Activated naive CD8-positive, alpha-beta T cell treated with anti-CD3 and anti-CD28 coated beads for 36 hours (primary cell): Measurements from ENCODE around the gene ARRDC4. TPM values are rescaled to one million over a fixed set of nuclear protein-coding genes. Genes with fewer than 3 reads are reported as not detected.

ENCODE experiments used
- DNase-seq: peaks from one replicate; pipeline ENCODE4 v3.0.0; 2021
- H3K27ac Mint-ChIP-seq: one replicate; pipeline ENCODE4 v1.8.0; 2022; ENCODE audit warnings: mild to moderate bottlenecking, moderate library complexity, mixed read lengths
- H3K27me3 Mint-ChIP-seq: one replicate; pipeline ENCODE4 v1.8.0; 2022; ENCODE audit warnings: mild to moderate bottlenecking, mixed read lengths
- H3K36me3 Mint-ChIP-seq: one replicate; pipeline ENCODE4 v1.8.0; 2021; ENCODE audit warnings: mild to moderate bottlenecking, mixed read lengths
- H3K4me1 Mint-ChIP-seq: one replicate; pipeline ENCODE4 v1.8.0; 2021; ENCODE audit warnings: mixed read lengths
- H3K4me3 Mint-ChIP-seq: one replicate; pipeline ENCODE4 v1.8.0; 2022; ENCODE audit warnings: mild to moderate bottlenecking, moderate library complexity, mixed read lengths
- H3K9me3 Mint-ChIP-seq: one replicate; pipeline ENCODE4 v1.8.0; 2022; ENCODE audit warnings: mixed read lengths
- total RNA-seq, 2 experiments: library from RNA; stranded (reverse); gene quantifications; one replicate each; pipeline ENCODE4 v1.2.3, GENCODE V29; 2021

Gene ARRDC4
- total RNA-seq: 1 to 10 TPM; 2.5 to 2.8 TPM

- H3K36me3 Mint-ChIP-seq: no peaks in the 10 kb centered on the region
- H3K27me3 Mint-ChIP-seq: no peaks in the 10 kb centered on the region
- H3K9me3 Mint-ChIP-seq: no peaks in the 10 kb centered on the region
- peak within 1 kb of the TSS; percentile 66 for H3K4me3 Mint-ChIP-seq
- H3K4me1 Mint-ChIP-seq: peaks cover 12% of the 10 kb centered on the region
- H3K27ac Mint-ChIP-seq: peak within 1 kb of the TSS; percentile 72
- DNase-seq: peak; percentile 99
Measured at GRCh38 chr15:97960364-97961066, at the start of gene ARRDC4. TSS of gene ARRDC4 (plus strand) at chr15:97960703. CDS start at chr15:97960862, 159 bp downstream.

DNA sequence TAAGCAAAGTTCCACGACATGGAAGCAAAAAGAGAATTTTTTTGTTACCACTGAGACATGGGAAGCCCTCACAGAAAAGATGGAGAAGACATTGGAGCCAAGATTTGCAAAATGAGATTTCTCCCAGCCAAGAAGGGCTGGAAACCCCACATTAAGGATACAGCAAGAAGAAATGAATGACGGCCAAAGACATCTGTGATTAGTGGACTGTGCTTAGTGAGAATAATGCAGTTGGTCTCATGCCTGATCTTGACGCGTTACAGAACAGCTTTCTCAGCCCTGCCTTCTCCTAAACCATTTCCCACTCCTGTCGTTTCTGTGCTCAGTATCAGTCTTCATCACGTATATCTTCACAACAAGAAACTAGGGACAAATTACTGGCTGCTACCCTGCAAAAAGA, 45.8 kb upstream of the ARRDC4 start:
- H3K4me3 Mint-ChIP-seq: no peak overlapping the region
- no peaks in the 10 kb centered on the region for H3K4me1 Mint-ChIP-seq
- H3K27ac Mint-ChIP-seq: no peak overlapping the region
- no peaks in the 10 kb centered on the region for H3K36me3 Mint-ChIP-seq
- peaks cover 28% of the 10 kb centered on the region for H3K27me3 Mint-ChIP-seq
- no peak for DNase-seq
- H3K9me3 Mint-ChIP-seq: no peaks in the 10 kb centered on the region

GRCh38 chr15:97915261-97915660, 45.2 kb upstream of the ARRDC4 start:
- no peaks in the 10 kb centered on the region for H3K36me3 Mint-ChIP-seq
- H3K27me3 Mint-ChIP-seq: peaks cover 28% of the 10 kb centered on the region
- no peak overlapping the region for H3K4me3 Mint-ChIP-seq
- DNase-seq: no peak
- H3K27ac Mint-ChIP-seq: no peak overlapping the region
- no peaks in the 10 kb centered on the region for H3K4me1 Mint-ChIP-seq
- H3K9me3 Mint-ChIP-seq: no peaks in the 10 kb centered on the region

DNA sequence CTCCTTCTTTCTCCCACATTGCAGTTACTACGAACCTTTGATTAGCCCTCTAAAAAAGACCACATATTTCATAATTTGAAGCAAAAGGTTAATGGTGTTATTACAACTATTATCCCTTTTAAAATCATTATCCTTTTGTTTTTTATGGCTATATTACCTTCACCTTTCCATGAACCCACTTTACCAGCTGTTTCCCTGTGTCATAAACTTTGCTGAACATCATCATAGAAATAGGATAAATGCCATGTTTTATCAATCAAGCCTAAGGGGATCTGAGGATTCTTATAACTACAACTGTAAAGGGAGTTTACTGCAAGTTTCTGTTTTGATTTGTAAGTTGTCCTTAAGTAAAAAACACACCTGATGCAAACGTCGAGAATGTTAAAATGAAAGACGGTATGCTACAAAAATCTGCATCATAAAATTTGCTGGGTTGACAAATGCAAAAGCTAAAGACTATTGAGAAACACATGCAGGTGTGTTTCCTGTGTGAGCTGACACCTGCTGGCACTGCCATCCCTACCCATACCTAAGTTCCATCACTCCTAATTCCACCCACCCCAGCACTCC, 39.1 kb upstream of the ARRDC4 start:
- H3K9me3 Mint-ChIP-seq: peaks cover 10% of the 10 kb centered on the region
- no peak overlapping the region for H3K27ac Mint-ChIP-seq
- peaks cover 6% of the 10 kb centered on the region for H3K27me3 Mint-ChIP-seq
- DNase-seq: no peak
- H3K4me1 Mint-ChIP-seq: no peaks in the 10 kb centered on the region
- no peak overlapping the region for H3K4me3 Mint-ChIP-seq
- no peaks in the 10 kb centered on the region for H3K36me3 Mint-ChIP-seq

DNA sequence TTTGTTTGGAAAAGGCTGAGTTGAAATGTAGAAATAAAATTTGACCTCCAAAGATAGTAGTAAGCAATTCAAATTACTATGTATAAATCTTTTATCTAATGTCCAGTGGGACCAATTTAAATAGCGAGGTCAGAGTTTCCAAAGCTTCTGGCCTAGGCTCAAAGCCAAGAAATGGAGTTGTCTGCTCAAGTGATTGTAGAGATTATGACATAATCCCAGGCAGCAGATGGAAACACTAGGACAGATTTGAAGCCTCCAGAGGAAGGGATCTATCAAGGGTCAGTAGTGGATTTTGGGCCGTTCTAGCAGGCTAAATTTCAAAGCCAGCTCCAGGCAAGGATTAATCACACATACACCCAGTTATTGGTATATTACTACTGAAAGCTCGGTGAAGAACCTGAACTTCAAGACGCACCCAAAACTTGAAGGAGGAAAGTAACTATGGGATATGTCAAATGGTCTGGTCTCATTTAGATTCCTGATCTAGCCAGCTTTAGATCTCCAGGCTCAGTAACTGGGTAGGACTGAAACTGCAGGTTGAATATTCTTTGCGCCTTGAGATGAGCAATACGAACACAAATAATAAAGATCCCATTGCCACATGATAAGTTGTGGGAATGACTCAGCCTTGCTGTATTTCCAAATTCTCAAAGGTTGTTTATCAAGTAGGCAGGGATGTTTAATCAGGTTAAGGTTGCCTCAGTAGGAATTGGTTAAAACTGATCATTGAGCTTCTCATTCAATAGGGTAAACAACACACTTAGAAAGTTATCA, 30.9 kb upstream of the ARRDC4 start:
- DNase-seq: no peak
- peaks cover 8% of the 10 kb centered on the region for H3K9me3 Mint-ChIP-seq
- no peaks in the 10 kb centered on the region for H3K4me1 Mint-ChIP-seq
- no peak overlapping the region for H3K27ac Mint-ChIP-seq
- H3K27me3 Mint-ChIP-seq: no peaks in the 10 kb centered on the region
- H3K4me3 Mint-ChIP-seq: no peak overlapping the region
- H3K36me3 Mint-ChIP-seq: no peaks in the 10 kb centered on the region

- DNase-seq: no peak
- no peak overlapping the region for H3K4me3 Mint-ChIP-seq
- H3K9me3 Mint-ChIP-seq: peaks cover 6% of the 10 kb centered on the region
- no peaks in the 10 kb centered on the region for H3K27me3 Mint-ChIP-seq
- no peak overlapping the region for H3K27ac Mint-ChIP-seq
- no peaks in the 10 kb centered on the region for H3K4me1 Mint-ChIP-seq
- no peaks in the 10 kb centered on the region for H3K36me3 Mint-ChIP-seq
Measured at GRCh38 chr15:97930230-97930629, 30.3 kb upstream of the ARRDC4 start.

GRCh38 chr15:97931314-97931713, 29.2 kb upstream of the ARRDC4 start:
- no peaks in the 10 kb centered on the region for H3K4me1 Mint-ChIP-seq
- no peaks in the 10 kb centered on the region for H3K36me3 Mint-ChIP-seq
- no peak for DNase-seq
- peaks cover 11% of the 10 kb centered on the region for H3K9me3 Mint-ChIP-seq
- no peaks in the 10 kb centered on the region for H3K27me3 Mint-ChIP-seq
- H3K27ac Mint-ChIP-seq: no peak overlapping the region
- no peak overlapping the region for H3K4me3 Mint-ChIP-seq

- Mint-ChIP-seq H3K9me3 (peaks cover 11% of the 10 kb centered on the region), H3K27me3 (no peaks in the 10 kb centered on the region), H3K36me3 (no peaks in the 10 kb centered on the region), H3K27ac (no peak overlapping the region), H3K4me3 (no peak overlapping the region), H3K4me1 (no peaks in the 10 kb centered on the region)
- DNase-seq: no peak
Measured at GRCh38 chr15:97933589-97933988, 26.9 kb upstream of the ARRDC4 start.

- DNase-seq: no peak
- Mint-ChIP-seq H3K4me3 (no peak overlapping the region), H3K9me3 (no peaks in the 10 kb centered on the region), H3K27ac (no peak overlapping the region), H3K4me1 (no peaks in the 10 kb centered on the region), H3K27me3 (peaks cover 1% of the 10 kb centered on the region), H3K36me3 (no peaks in the 10 kb centered on the region)
Measured at GRCh38 chr15:97940993-97941392, 19.5 kb upstream of the ARRDC4 start.

- Mint-ChIP-seq H3K27ac (no peak overlapping the region), H3K27me3 (peaks cover 5% of the 10 kb centered on the region)
Measured at GRCh38 chr15:97941572-97941971, 18.9 kb upstream of the ARRDC4 start.

DNA sequence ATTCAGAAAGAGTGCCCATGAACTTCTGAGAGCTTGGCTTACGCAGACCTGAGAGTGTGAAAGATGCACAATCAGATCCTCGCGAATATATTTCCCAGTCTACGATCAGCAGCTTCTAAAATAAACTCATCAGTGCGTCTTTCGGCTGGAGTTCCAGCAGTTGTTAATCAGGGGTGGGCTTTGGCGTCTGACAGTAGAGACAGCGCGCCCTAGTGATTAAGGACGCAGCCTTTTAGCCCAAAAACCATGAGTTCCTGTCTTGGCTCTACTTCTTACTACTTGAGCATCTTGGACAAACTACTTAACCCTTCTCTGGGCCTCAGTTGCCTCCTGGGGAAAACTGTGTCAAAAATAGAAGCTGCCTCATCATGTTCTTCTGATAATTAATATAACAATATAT, 15.8 kb upstream of the ARRDC4 start:
- no peak for DNase-seq
- Mint-ChIP-seq H3K4me3 (no peak overlapping the region), H3K36me3 (no peaks in the 10 kb centered on the region), H3K9me3 (no peaks in the 10 kb centered on the region), H3K4me1 (no peaks in the 10 kb centered on the region), H3K27me3 (peaks cover 5% of the 10 kb centered on the region), H3K27ac (no peak overlapping the region)

More at GRCh38 chr15:97941572-97941971, 18.9 kb upstream of the ARRDC4 start:
- Mint-ChIP-seq H3K36me3 (no peaks in the 10 kb centered on the region), H3K4me3 (no peak overlapping the region), H3K9me3 (no peaks in the 10 kb centered on the region), H3K4me1 (no peaks in the 10 kb centered on the region)
- DNase-seq: no peak

- no peaks in the 10 kb centered on the region for H3K4me1 Mint-ChIP-seq
- no peak overlapping the region for H3K27ac Mint-ChIP-seq
- H3K9me3 Mint-ChIP-seq: no peaks in the 10 kb centered on the region
- H3K4me3 Mint-ChIP-seq: no peak overlapping the region
- no peak for DNase-seq
- H3K27me3 Mint-ChIP-seq: peaks cover 5% of the 10 kb centered on the region
- no peaks in the 10 kb centered on the region for H3K36me3 Mint-ChIP-seq
Measured at GRCh38 chr15:97947465-97948260, 12.8 kb upstream of the ARRDC4 start.

GRCh38 chr15:97953254-97953653, 7.2 kb upstream of the ARRDC4 start:
- Mint-ChIP-seq H3K27ac (no peak overlapping the region), H3K4me3 (no peak overlapping the region), H3K9me3 (no peaks in the 10 kb centered on the region)

DNA sequence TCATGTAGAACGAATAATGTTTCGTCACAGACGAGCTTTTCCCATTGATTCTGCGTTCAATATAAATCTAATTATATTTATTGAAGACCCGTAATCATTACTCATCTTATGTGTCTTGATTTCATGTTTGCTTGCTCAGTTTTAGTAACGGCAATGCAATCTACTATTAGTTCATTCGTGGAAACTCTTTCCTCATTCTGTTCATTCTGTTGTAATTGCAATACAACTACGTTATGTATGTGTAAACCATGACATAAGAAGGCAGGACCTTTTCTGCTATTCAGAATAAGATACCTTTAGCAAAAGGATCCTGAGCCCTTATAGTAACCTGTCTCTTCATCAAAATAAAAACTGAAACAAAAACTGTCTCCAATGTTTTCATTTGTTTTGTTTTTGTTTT, 6.8 kb upstream of the ARRDC4 start:
- no peaks in the 10 kb centered on the region for H3K9me3 Mint-ChIP-seq
- H3K36me3 Mint-ChIP-seq: no peaks in the 10 kb centered on the region
- H3K4me3 Mint-ChIP-seq: no peak overlapping the region
- no peaks in the 10 kb centered on the region for H3K27me3 Mint-ChIP-seq
- H3K4me1 Mint-ChIP-seq: no peaks in the 10 kb centered on the region
- no peak for DNase-seq
- H3K27ac Mint-ChIP-seq: no peak overlapping the region

More at GRCh38 chr15:97953254-97953653, 7.2 kb upstream of the ARRDC4 start:
- H3K27me3 Mint-ChIP-seq: no peaks in the 10 kb centered on the region
- no peak for DNase-seq
- H3K36me3 Mint-ChIP-seq: no peaks in the 10 kb centered on the region
- H3K4me1 Mint-ChIP-seq: no peaks in the 10 kb centered on the region

DNA sequence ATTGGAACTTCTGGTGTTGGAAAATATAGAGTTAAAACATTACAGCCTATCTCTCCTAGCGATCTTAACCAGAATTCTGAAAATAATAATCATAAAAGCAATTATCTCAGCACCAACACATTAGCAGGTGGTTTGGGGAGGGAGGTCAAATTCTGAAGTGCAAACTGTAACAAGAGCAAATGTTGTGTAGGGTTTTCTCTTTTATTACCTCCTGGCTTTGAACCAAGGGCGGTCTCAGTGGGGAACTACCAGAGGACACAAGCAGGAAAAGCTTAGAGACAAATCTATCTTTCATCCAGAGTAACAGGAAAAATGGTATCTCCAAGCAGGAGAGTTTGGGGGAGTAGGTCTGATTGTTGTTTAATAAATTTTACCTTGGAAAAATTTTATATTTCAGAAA, 5.5 kb upstream of the ARRDC4 start:
- Mint-ChIP-seq H3K36me3 (no peaks in the 10 kb centered on the region), H3K27ac (no peak overlapping the region), H3K4me3 (no peak overlapping the region), H3K27me3 (no peaks in the 10 kb centered on the region), H3K4me1 (peaks cover 7% of the 10 kb centered on the region), H3K9me3 (no peaks in the 10 kb centered on the region)
- no peak for DNase-seq
